ENCODE measurements around the gene ARFGEF3.

Gene ARFGEF3

DNA sequence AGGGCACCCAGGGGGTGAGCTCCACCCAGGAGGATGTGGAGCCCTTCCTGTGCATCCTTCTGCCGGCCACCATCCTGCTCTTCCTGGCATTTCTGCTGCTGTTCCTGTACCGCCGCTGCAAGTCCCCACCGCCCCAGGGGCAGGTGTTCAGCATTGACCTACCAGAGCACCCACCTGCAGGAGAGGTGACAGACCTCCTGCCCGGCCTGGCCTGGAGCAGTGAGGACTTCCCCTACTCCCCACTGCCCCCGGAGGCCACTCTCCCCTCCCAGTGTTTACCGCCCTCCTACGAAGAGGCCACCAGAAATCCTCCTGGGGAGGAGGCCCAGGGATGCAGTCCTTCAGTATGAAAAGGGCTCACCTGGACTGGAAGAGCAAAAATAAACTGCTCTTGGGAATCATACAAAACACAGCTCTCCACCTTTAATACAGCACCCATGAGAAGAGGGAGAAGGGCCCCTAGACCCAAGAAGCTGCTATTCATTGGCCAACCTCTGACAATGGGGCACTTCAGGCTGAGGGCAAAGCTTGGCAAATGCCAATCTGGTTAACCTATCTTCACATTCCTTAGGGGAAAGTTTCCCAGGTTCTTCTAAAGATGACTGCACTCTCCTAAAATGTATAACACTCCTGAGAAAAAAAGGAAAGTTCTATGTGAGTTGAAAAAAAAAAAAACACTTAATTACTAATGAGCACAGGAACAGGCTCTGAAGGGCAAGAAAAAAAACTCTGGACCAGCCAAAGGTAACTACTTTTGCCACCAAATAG is 220.9 kb downstream of the ARFGEF3 start:
- TF ChIP-seq, protein P1, sequence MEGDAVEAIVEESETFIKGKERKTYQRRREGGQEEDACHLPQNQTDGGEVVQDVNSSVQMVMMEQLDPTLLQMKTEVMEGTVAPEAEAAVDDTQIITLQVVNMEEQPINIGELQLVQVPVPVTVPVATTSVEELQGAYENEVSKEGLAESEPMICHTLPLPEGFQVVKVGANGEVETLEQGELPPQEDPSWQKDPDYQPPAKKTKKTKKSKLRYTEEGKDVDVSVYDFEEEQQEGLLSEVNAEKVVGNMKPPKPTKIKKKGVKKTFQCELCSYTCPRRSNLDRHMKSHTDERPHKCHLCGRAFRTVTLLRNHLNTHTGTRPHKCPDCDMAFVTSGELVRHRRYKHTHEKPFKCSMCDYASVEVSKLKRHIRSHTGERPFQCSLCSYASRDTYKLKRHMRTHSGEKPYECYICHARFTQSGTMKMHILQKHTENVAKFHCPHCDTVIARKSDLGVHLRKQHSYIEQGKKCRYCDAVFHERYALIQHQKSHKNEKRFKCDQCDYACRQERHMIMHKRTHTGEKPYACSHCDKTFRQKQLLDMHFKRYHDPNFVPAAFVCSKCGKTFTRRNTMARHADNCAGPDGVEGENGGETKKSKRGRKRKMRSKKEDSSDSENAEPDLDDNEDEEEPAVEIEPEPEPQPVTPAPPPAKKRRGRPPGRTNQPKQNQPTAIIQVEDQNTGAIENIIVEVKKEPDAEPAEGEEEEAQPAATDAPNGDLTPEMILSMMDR (IDR thresholded peaks at IDR 0.05): peak; percentile 38
- TF ChIP-seq ZFX (IDR thresholded peaks at IDR 0.05; ENCODE audit: borderline replicate concordance): no peak
- H3K27ac ChIP-seq: peak overlapping the region; percentile 97

DNA sequence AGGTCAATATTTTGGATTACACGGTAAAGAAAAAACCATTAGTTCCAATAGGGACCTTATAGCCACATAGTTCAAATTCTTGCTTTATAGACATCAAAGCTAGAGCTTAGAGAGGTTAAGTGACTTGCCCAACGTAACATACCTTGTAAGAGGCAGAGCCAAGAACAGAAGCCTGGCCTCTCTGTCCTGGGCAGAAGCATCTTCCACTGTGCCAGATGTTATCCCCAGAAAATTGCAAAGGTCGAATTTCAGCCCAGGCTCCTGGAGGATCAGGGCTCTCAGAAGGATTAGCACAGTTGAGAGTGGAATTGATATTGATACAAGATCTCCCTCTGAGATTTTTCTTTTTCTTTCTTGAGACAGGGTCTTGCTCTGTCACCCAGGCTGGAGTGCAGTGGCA is 222.0 kb downstream of the ARFGEF3 start:
- TF ChIP-seq, protein P1 (IDR thresholded peaks at IDR 0.05): no peak
- no peak for TF ChIP-seq ZFX (IDR thresholded peaks at IDR 0.05; ENCODE audit: borderline replicate concordance)
- H3K27ac ChIP-seq: peak overlapping the region; percentile 97

DNA sequence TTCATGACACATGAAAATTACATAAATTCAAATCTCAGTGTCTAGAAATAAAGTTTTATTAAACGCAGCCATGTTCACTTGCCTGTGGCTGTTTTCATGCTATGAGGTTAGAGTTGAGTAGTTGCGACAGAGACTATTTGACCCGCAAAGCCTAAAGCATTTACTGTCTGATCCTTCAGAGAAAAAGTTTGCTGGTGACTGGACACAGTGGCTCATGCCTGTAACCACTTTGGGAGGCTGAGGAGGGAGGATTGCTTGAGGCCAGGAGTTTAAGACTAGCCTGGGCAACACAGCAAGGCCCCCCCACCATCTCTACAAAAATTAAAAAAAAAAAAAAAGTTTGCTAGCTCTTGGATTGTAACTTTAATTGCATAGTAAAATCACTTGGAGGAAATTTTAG is 225.2 kb downstream of the ARFGEF3 start:
- H3K27ac ChIP-seq: peak overlapping the region; percentile 97
- no peak for TF ChIP-seq ZFX (IDR thresholded peaks at IDR 0.05; ENCODE audit: borderline replicate concordance)

DNA sequence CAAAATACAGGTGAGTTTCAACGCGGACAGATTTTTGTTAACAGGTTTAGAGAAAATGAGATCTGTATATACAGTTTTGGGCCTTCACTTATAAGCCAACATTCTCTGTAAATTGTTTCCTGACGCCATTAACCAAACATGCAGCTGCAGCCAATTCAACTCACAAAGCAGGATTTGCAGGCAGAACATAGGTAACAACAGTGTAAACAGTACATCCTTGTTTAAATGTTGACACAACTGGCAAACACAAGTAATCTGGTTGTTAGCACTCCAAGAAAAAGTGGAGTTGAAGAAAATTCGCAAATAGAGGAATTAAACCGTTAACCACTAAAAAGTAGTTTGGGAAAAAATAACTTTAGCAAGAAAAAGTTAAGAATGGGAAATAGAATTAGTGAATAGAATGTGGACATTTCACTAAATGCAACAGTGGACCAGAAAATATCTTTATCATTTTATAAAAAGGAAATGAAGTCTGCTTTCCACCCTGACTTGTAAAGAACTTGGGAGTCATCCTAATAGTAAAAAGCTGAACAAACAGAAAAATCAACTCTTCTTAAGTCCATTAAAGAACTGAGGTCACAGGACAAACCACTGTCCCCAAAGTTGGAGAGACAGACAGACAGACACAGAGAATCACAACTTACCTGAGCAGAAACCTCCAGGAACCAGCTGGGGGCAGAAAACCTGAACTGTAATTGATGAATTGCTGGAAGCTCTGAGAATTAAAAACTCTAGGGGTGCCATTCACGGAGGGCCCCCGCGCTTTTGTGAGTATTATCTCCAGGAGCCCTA is 226.0 kb downstream of the ARFGEF3 start:
- TF ChIP-seq ZFX (IDR thresholded peaks at IDR 0.05; ENCODE audit: borderline replicate concordance): no peak
- TF ChIP-seq, protein P1 (IDR thresholded peaks at IDR 0.05): peak; percentile 36

DNA sequence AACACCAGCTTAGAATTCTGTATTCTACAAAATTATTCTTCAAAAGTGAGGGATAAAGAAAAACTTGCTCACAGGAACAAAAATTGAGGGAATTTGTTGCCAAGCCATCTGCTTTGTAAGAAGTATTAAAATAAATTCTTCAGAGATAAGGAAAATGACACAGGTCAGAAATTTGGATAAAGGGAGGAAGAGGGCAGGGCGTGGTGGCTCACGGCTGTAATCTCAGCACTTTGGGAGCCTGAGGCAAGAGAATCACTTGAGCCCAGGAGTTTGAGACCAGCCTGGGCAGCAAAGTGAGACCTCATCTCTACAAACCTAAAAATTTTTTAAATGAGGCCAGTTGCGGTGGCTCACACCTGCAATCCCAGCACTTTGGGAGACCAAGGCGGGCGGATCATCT is 227.8 kb downstream of the ARFGEF3 start:
- H3K27ac ChIP-seq: peak overlapping the region; percentile 97
- TF ChIP-seq ZFX (IDR thresholded peaks at IDR 0.05; ENCODE audit: borderline replicate concordance): no peak
- TF ChIP-seq, protein P1 (IDR thresholded peaks at IDR 0.05): no peak

More for the DNA sequence above, 226.0 kb downstream of the ARFGEF3 start:
- peak overlapping the region; percentile 97 for H3K27ac ChIP-seq

Data from 22Rv1 (cell line).